NAMALWA (cell line): Measurements from ENCODE around the gene RAPGEF6.

Source experiments
- DNase-seq: peaks from one replicate; pipeline ENCODE4 v3.0.0-alpha.2; 2015; ENCODE audit warnings: low spot score

RAPGEF6 gene

GRCh38 chr5:131541071-131541470 is 94.0 kb downstream of the RAPGEF6 start:
- no peak for DNase-seq

GRCh38 chr5:131539251-131539650 is 95.8 kb downstream of the RAPGEF6 start:
- no peak for DNase-seq

- DNase-seq = no peak
Observed at GRCh38 chr5:131538177-131538593, 96.8 kb downstream of the RAPGEF6 start.

- DNase-seq = no peak
Observed at GRCh38 chr5:131536850-131537448, 98.1 kb downstream of the RAPGEF6 start.

GRCh38 chr5:131536211-131536826 is 98.7 kb downstream of the RAPGEF6 start:
- DNase-seq = peak; percentile 73

GRCh38 chr5:131534974-131535373 is 100.1 kb downstream of the RAPGEF6 start:
- no peak for DNase-seq

- peak; percentile 26 for DNase-seq
Observed at GRCh38 chr5:131533836-131534235, 101.2 kb downstream of the RAPGEF6 start.

- no peak for DNase-seq
Observed at GRCh38 chr5:131532031-131532640, 102.9 kb downstream of the RAPGEF6 start.

- no peak for DNase-seq
Observed at GRCh38 chr5:131530706-131531331, 104.2 kb downstream of the RAPGEF6 start.

- peak; percentile 15 for DNase-seq
Observed at GRCh38 chr5:131528682-131529081, 106.3 kb downstream of the RAPGEF6 start.

GRCh38 chr5:131525805-131526204 is 109.2 kb downstream of the RAPGEF6 start:
- no peak for DNase-seq

GRCh38 chr5:131524431-131524830 is 110.6 kb downstream of the RAPGEF6 start:
- no peak for DNase-seq

GRCh38 chr5:131523500-131524185 is 111.4 kb downstream of the RAPGEF6 start:
- no peak for DNase-seq

GRCh38 chr5:131521252-131521651 is 113.8 kb downstream of the RAPGEF6 start:
- DNase-seq = no peak

- DNase-seq = no peak
Observed at GRCh38 chr5:131515348-131515747, 119.7 kb downstream of the RAPGEF6 start.

- DNase-seq = no peak
Observed at GRCh38 chr5:131514316-131515283, 120.4 kb downstream of the RAPGEF6 start.

- DNase-seq = no peak
Observed at GRCh38 chr5:131513780-131514179, 121.2 kb downstream of the RAPGEF6 start.

GRCh38 chr5:131511934-131512333 is 123.1 kb downstream of the RAPGEF6 start:
- DNase-seq = no peak

GRCh38 chr5:131509801-131510200 is 125.2 kb downstream of the RAPGEF6 start:
- no peak for DNase-seq

GRCh38 chr5:131505237-131505908 is 129.7 kb downstream of the RAPGEF6 start:
- no peak for DNase-seq

GRCh38 chr5:131496400-131496713 is 138.7 kb downstream of the RAPGEF6 start:
- DNase-seq = peak; percentile 29
